Calu3 (cell line): ENCODE data around the gene F10. TPM values are rescaled to one million over a fixed set of nuclear protein-coding genes. Genes with fewer than 3 reads are reported as not detected.

Experiments used
- BruUV-seq: library from RNA; stranded (reverse); fragments of 400-500 nt; replicated peaks from 2 replicates; lab custom pipeline; 2021; lab: Mats Ljungman, UMichigan
- CTCF ChIA-PET: fragments of 300-600 bp; sonication (Branson Sonifier 250); formaldehyde crosslinking; loops from one replicate; lab custom pipeline; 2022; ENCODE audit warnings: antibody characterized with exemption; lab: Charles Lee
- DNase-seq: peaks from one replicate; pipeline ENCODE4 v3.0.0; 2022
- H3K27ac Mint-ChIP-seq: one replicate; pipeline ENCODE4 v1.8.0; 2022; ENCODE audit warnings: mixed read lengths; ENCODE audit not compliant: unreplicated experiment
- H3K27me3 Mint-ChIP-seq: one replicate; pipeline ENCODE4 v1.8.0; 2022; ENCODE audit warnings: mixed read lengths; ENCODE audit not compliant: unreplicated experiment
- H3K36me3 Mint-ChIP-seq: one replicate; pipeline ENCODE4 v1.8.0; 2022; ENCODE audit warnings: mild to moderate bottlenecking, moderate library complexity, mixed read lengths; ENCODE audit not compliant: insufficient read depth, unreplicated experiment
- H3K4me1 Mint-ChIP-seq: one replicate; pipeline ENCODE4 v1.8.0; 2022; ENCODE audit warnings: mild to moderate bottlenecking, low read depth, mixed read lengths; ENCODE audit not compliant: unreplicated experiment
- H3K4me3 Mint-ChIP-seq: one replicate; pipeline ENCODE4 v1.8.0; 2022; ENCODE audit warnings: mild to moderate bottlenecking, low read depth, moderate library complexity, mixed read lengths; ENCODE audit not compliant: unreplicated experiment
- H3K9me3 Mint-ChIP-seq: one replicate; pipeline ENCODE4 v1.8.0; 2022; ENCODE audit warnings: low read depth, mixed read lengths; ENCODE audit not compliant: unreplicated experiment
- CTCF ChIP-seq: fragments of 200-600 bp; IDR thresholded peaks from one replicate; pipeline ENCODE4 v1.8.0; 2022; ENCODE audit warnings: antibody characterized with exemption; ENCODE audit not compliant: unreplicated experiment
- intact Hi-C: fragments of 100-400 bp; cut with micrococcal nuclease; formaldehyde crosslinking; loops from one replicate; pipeline ENCODE4 v1.10.0; 2022; ENCODE audit not compliant: unreplicated experiment
- total RNA-seq: library from RNA; stranded (reverse); gene quantifications from 2 replicates; pipeline ENCODE4 v1.2.3, GENCODE V29; 2022

F10 gene
- total RNA-seq, 1 experiment from 2014 or later, result not detected

GRCh38 chr13:113145496-113145895 is 22.9 kb downstream of the F10 start:
- no peak overlapping the region for H3K4me3 Mint-ChIP-seq
- H3K9me3 Mint-ChIP-seq, result no peaks in the 10 kb centered on the region
- intact Hi-C loops, result no loop called here
- BruUV-seq, result no TSS peak
- no peak overlapping the region for H3K27ac Mint-ChIP-seq
- no peaks in the 10 kb centered on the region for H3K4me1 Mint-ChIP-seq
- CTCF ChIA-PET, result no interaction called here
- no peak for DNase-seq
- no peaks in the 10 kb centered on the region for H3K36me3 Mint-ChIP-seq
- peaks cover 12% of the 10 kb centered on the region for H3K27me3 Mint-ChIP-seq
- TF ChIP-seq CTCF, result no peak

GRCh38 chr13:113145911-113146598 is 23.5 kb downstream of the F10 start:
- CTCF ChIA-PET, result no interaction called here
- Mint-ChIP-seq H3K4me1 (no peaks in the 10 kb centered on the region), H3K4me3 (no peak overlapping the region), H3K27me3 (peaks cover 12% of the 10 kb centered on the region), H3K27ac (no peak overlapping the region), H3K36me3 (no peaks in the 10 kb centered on the region), H3K9me3 (no peaks in the 10 kb centered on the region)
- no peak for DNase-seq
- no TSS peak for BruUV-seq
- intact Hi-C loops, result no loop called here
- no peak for TF ChIP-seq CTCF

GRCh38 chr13:113146750-113147149 is 24.2 kb downstream of the F10 start:
- no TSS peak for BruUV-seq
- TF ChIP-seq CTCF, result no peak
- Mint-ChIP-seq H3K36me3 (no peaks in the 10 kb centered on the region), H3K4me1 (no peaks in the 10 kb centered on the region), H3K27ac (no peak overlapping the region), H3K27me3 (peaks cover 19% of the 10 kb centered on the region), H3K4me3 (no peak overlapping the region), H3K9me3 (no peaks in the 10 kb centered on the region)
- CTCF ChIA-PET, result no interaction called here
- no peak for DNase-seq
- intact Hi-C loops, result no loop called here

GRCh38 chr13:113147206-113147605 is 24.6 kb downstream of the F10 start:
- no peak overlapping the region for H3K4me3 Mint-ChIP-seq
- no peak for TF ChIP-seq CTCF
- H3K9me3 Mint-ChIP-seq, result no peaks in the 10 kb centered on the region
- DNase-seq, result no peak
- H3K27me3 Mint-ChIP-seq, result peaks cover 24% of the 10 kb centered on the region
- CTCF ChIA-PET, result no interaction called here
- intact Hi-C loops, result no loop called here
- peaks cover 2% of the 10 kb centered on the region for H3K4me1 Mint-ChIP-seq
- no peak overlapping the region for H3K27ac Mint-ChIP-seq
- no peaks in the 10 kb centered on the region for H3K36me3 Mint-ChIP-seq
- BruUV-seq, result no TSS peak
